Activated B cell treated with CpG ODN at 0.5 μM for 24 hours (primary cell): Measurements from ENCODE around the gene RPL12. TPM values are rescaled to one million over a fixed set of nuclear protein-coding genes. Genes with fewer than 3 reads are reported as not detected.
"Not testable (repeated sequence)": the region's sequence is repeated elsewhere in the genome, so short reads cannot be mapped to it uniquely, and the experiment has no call there.

Experiments
- ATAC-seq: fragments of 200-7000 bp; cut with Tn5 transposase; one replicate; pipeline ENCODE4 v1.10.0; 2021; ENCODE audit warnings: low read depth, mild to moderate bottlenecking, moderate library complexity
- CTCF ChIA-PET: fragments of 350-600 bp; sonication (Branson Sonifier 250); formaldehyde crosslinking; loops from one replicate; lab custom pipeline; 2021; ENCODE audit warnings: antibody characterized with exemption; lab: Charles Lee
- POLR2A ChIA-PET: fragments of 350-600 bp; sonication (Branson Sonifier 250); formaldehyde crosslinking; loops from one replicate; lab custom pipeline; 2021; ENCODE audit warnings: antibody characterized with exemption; lab: Charles Lee
- DNase-seq: peaks from one replicate; pipeline ENCODE4 v3.0.0; 2022
- H3K27ac Mint-ChIP-seq: one replicate; pipeline ENCODE4 v1.8.0; 2020; ENCODE audit warnings: mixed read lengths
- H3K27me3 Mint-ChIP-seq: one replicate; pipeline ENCODE4 v1.8.0; 2021; ENCODE audit warnings: mixed read lengths
- H3K36me3 Mint-ChIP-seq: one replicate; pipeline ENCODE4 v1.8.0; 2021; ENCODE audit warnings: low read depth, mixed read lengths
- H3K4me1 Mint-ChIP-seq: one replicate; pipeline ENCODE4 v1.8.0; 2021; ENCODE audit warnings: mixed read lengths
- H3K4me3 Mint-ChIP-seq: one replicate; pipeline ENCODE4 v1.8.0; 2020; ENCODE audit warnings: mild to moderate bottlenecking, mixed read lengths
- H3K9me3 Mint-ChIP-seq: one replicate; pipeline ENCODE4 v1.8.0; 2020; ENCODE audit warnings: mixed read lengths
- intact Hi-C: fragments of 100-400 bp; cut with micrococcal nuclease; formaldehyde crosslinking; loops from one replicate; pipeline ENCODE4 v1.15.1; 2024
- total RNA-seq: library from RNA; stranded (reverse); gene quantifications from 2 replicates; pipeline ENCODE4 v1.2.3, GENCODE V29; 2022
- TF ChIP-seq, protein P1 (sequence below): fragments of 200-600 bp; IDR thresholded peaks from one replicate; pipeline ENCODE4 v1.8.0; 2022; ENCODE audit warnings: antibody characterized with exemption, mild to moderate bottlenecking

The RPL12 gene
- total RNA-seq, 1 donor from 2014 or later = 2,307 TPM

DNA sequence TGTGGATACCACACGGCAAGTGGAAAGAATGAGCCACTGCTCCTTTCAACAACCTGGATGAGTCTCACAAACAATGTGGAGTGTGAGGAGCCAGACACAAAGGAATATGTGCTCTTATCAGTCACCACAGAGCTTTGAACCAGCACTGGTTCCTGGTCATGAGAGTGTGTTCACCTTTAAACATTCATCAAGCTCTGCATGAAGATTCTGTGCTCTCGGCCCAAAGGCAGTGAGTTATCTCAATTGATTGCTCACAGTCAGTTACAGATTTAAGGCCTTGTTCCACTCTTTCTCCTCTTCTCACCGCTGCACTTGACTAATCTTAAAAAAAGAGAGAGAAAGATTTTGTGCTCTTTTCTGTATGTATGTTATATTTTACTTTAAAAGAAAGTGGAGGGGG is 19.5 kb upstream of the RPL12 start:
- ChIA-PET POLR2A (interaction anchor here (0.6 kb wide), 1 partner anchor 304 kb away, joined by 3 read pairs; no protein-coding TSS in a partner anchor), CTCF (no interaction called here)
- Mint-ChIP-seq H3K36me3 (peaks cover 47% of the 10 kb centered on the region), H3K9me3 (peaks cover 1% of the 10 kb centered on the region), H3K27ac (no peak overlapping the region), H3K27me3 (no peaks in the 10 kb centered on the region), H3K4me3 (no peak overlapping the region), H3K4me1 (no peaks in the 10 kb centered on the region)
- TF ChIP-seq, protein P1, sequence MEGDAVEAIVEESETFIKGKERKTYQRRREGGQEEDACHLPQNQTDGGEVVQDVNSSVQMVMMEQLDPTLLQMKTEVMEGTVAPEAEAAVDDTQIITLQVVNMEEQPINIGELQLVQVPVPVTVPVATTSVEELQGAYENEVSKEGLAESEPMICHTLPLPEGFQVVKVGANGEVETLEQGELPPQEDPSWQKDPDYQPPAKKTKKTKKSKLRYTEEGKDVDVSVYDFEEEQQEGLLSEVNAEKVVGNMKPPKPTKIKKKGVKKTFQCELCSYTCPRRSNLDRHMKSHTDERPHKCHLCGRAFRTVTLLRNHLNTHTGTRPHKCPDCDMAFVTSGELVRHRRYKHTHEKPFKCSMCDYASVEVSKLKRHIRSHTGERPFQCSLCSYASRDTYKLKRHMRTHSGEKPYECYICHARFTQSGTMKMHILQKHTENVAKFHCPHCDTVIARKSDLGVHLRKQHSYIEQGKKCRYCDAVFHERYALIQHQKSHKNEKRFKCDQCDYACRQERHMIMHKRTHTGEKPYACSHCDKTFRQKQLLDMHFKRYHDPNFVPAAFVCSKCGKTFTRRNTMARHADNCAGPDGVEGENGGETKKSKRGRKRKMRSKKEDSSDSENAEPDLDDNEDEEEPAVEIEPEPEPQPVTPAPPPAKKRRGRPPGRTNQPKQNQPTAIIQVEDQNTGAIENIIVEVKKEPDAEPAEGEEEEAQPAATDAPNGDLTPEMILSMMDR = no peak
- intact Hi-C loops = no loop called here
- ATAC-seq (no peak), DNase-seq (no peak)

- Mint-ChIP-seq H3K27me3 (no peaks in the 10 kb centered on the region), H3K27ac (no peak overlapping the region), H3K4me1 (no peaks in the 10 kb centered on the region), H3K36me3 (peaks cover 45% of the 10 kb centered on the region), H3K9me3 (no peaks in the 10 kb centered on the region), H3K4me3 (no peak overlapping the region)
- intact Hi-C loops = no loop called here
- no peak for DNase-seq
- ChIA-PET POLR2A (no interaction called here), CTCF (no interaction called here)
- TF ChIP-seq, protein P1 = no peak
- ATAC-seq = no peak
Measured at GRCh38 chr9:127467621-127468020, 16.4 kb upstream of the RPL12 start.

DNA sequence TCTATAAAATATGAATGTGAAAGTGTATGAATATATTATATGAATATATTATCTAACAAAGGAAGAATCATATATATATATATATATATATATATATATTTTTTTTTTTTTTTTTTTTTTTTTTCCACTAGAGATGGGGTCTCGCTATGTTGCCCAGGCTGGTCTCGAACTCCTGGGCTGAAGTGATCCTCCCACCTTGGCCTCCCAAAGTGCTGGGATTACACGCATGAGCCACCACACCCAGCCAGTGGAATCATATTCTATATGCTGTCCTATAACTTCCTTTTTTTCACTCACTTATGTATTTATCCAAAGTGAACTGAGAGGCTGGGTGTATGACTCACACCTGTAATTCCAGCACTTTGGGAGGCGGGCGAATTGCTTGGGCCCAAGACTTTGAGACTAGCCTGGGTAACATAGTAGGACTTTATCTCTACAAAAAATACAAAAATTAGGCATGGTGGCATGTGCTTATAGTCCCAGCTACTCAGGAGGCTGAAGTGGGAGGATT is 15.3 kb upstream of the RPL12 start:
- H3K4me3 Mint-ChIP-seq = not testable (repeated sequence)

DNA sequence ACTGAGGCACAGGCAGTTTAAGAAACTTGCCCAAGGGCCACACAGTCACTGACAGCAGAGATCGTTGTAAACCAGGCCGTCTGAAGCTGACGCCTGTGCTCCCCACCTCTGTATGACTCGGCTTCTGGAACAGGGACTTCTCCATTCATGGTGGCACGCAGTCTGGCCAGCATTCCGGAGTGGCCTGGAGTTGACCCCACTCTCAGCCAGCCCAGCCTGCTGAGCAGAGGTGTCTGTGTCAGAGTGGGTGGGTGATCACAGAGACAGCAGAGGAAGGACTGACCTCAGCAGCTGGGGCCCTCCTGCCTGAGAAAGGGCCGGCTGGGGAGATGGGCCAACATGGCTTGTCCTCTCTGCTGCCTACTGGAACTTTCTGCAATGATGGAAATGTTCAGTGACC is 12.7 kb upstream of the RPL12 start:
- no peak overlapping the region for H3K4me3 Mint-ChIP-seq
- peaks cover 65% of the 10 kb centered on the region for H3K36me3 Mint-ChIP-seq
- no peaks in the 10 kb centered on the region for H3K9me3 Mint-ChIP-seq
- TF ChIP-seq, protein P1 = no peak
- intact Hi-C loops = no loop called here
- CTCF ChIA-PET = no interaction called here
- no peaks in the 10 kb centered on the region for H3K4me1 Mint-ChIP-seq
- H3K27ac Mint-ChIP-seq = no peak overlapping the region
- DNase-seq (no peak), ATAC-seq (no peak)
- no peaks in the 10 kb centered on the region for H3K27me3 Mint-ChIP-seq
- POLR2A ChIA-PET = no interaction called here

More for the DNA sequence above, 15.3 kb upstream of the RPL12 start:
- intact Hi-C loops, H3K9me3 Mint-ChIP-seq, POLR2A ChIA-PET, DNase-seq, H3K27me3 Mint-ChIP-seq, CTCF ChIA-PET, ATAC-seq, H3K4me1 Mint-ChIP-seq, H3K27ac Mint-ChIP-seq: not testable (repeated sequence)
- H3K36me3 Mint-ChIP-seq = peaks cover 56% of the 10 kb centered on the region

DNA sequence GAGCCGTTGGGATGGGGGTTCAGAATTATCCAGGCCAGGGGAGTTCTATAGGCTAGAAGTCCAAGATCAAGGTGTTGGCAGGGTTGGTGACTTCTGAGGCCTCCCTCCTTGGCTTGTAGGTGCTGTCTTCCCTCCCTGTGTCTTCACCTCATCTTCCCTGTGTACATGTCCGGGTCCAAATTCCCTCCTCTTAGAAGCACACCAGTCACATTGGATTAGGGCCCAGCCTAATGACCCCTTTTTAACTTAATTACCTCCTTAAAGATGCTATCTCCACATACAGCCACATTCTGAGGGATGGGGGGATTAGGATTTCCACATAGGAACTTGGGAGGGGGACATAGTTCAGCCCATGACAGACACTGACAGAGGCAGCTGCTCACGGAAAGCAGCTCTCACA is 12.2 kb upstream of the RPL12 start:
- Mint-ChIP-seq H3K27me3 (no peaks in the 10 kb centered on the region), H3K27ac (no peak overlapping the region), H3K9me3 (no peaks in the 10 kb centered on the region), H3K36me3 (peaks cover 65% of the 10 kb centered on the region), H3K4me1 (no peaks in the 10 kb centered on the region), H3K4me3 (no peak overlapping the region)
- ChIA-PET CTCF (no interaction called here), POLR2A (interaction anchor here (2.9 kb wide), 1 partner anchor 12 kb away, joined by 11 read pairs; the partner anchor contains the start of genes LRSAM1 and RPL12)
- ATAC-seq = no peak
- TF ChIP-seq, protein P1 = no peak
- intact Hi-C loops = no loop called here
- no peak for DNase-seq

- Mint-ChIP-seq H3K27ac (no peak overlapping the region), H3K36me3 (peaks cover 58% of the 10 kb centered on the region), H3K4me1 (peaks cover 10% of the 10 kb centered on the region), H3K27me3 (no peaks in the 10 kb centered on the region), H3K4me3 (no peak overlapping the region), H3K9me3 (no peaks in the 10 kb centered on the region)
- TF ChIP-seq, protein P1 = no peak
- POLR2A ChIA-PET = interaction anchor here (0.7 to 1.9 kb wide), 3 partner anchors 8 to 453 kb away, joined by 4 to 6 read pairs (median 4); partner anchors contain the start of genes LRSAM1 and RPL12
- CTCF ChIA-PET = no interaction called here
- intact Hi-C loops = no loop called here
- DNase-seq (no peak), ATAC-seq (no peak)
Measured at GRCh38 chr9:127458921-127459320, 7.7 kb upstream of the RPL12 start.
